GM19328 (cell line): ENCODE measurements around the gene DUSP22.

Experiments
- ATAC-seq: cut with Tn5 transposase; IDR thresholded peaks from one replicate; pipeline ENCODE4 v1.9.1; 2021; ENCODE audit warnings: mild to moderate bottlenecking, moderate library complexity; ENCODE audit not compliant: unreplicated experiment

DUSP22 gene

GRCh38 chr6:336159-337114 is 44.1 kb downstream of the DUSP22 start:
- ATAC-seq: peak; percentile 29

GRCh38 chr6:337805-338368 is 45.6 kb downstream of the DUSP22 start:
- ATAC-seq: no peak

GRCh38 chr6:338815-339262 is 46.6 kb downstream of the DUSP22 start:
- ATAC-seq: no peak

GRCh38 chr6:339480-339879 is 47.2 kb downstream of the DUSP22 start:
- no peak for ATAC-seq

- ATAC-seq: no peak
These were observed 48.1 kb downstream of the DUSP22 start for GRCh38 chr6:340186-340955.

GRCh38 chr6:340991-341827 is 48.9 kb downstream of the DUSP22 start:
- no peak for ATAC-seq

- peak; percentile 41 for ATAC-seq
These were observed 49.9 kb downstream of the DUSP22 start for GRCh38 chr6:341914-342831.

- no peak for ATAC-seq
These were observed 50.5 kb downstream of the DUSP22 start for GRCh38 chr6:342832-343179.

GRCh38 chr6:343226-343935 is 51.1 kb downstream of the DUSP22 start:
- ATAC-seq: no peak

GRCh38 chr6:343960-344815 is 51.9 kb downstream of the DUSP22 start:
- no peak for ATAC-seq

GRCh38 chr6:344816-345340 is 52.6 kb downstream of the DUSP22 start:
- ATAC-seq: no peak

- no peak for ATAC-seq
These were observed 53.6 kb downstream of the DUSP22 start for GRCh38 chr6:345747-346385.

GRCh38 chr6:346386-347030 is 54.2 kb downstream of the DUSP22 start:
- ATAC-seq: no peak

- ATAC-seq: peak; percentile 71
These were observed 54.9 kb downstream of the DUSP22 start for GRCh38 chr6:347232-347631.

GRCh38 chr6:347951-348859 is 55.9 kb downstream of the DUSP22 start:
- no peak for ATAC-seq

- ATAC-seq: no peak
These were observed 56.6 kb downstream of the DUSP22 start for GRCh38 chr6:348860-349396.
